GM12874 (cell line): ENCODE measurements around the gene MAL.
A peak's percentile ranks its signal among the peaks of the same experiment; 100 is the strongest.

Experiments
- CTCF ChIP-seq: IDR thresholded peaks from 2 replicates; pipeline ENCODE4 v1.5.1; 2011; ENCODE audit warnings: low read depth, mild to moderate bottlenecking, control low read depth, low read length, moderate library complexity; ENCODE audit not compliant: insufficient read depth

The MAL gene

GRCh38 chr2:95022309-95023221, 2.9 kb upstream of the MAL start:
- peak; percentile 97 for TF ChIP-seq CTCF

- TF ChIP-seq CTCF, result peak; percentile 46; the same call in 1 of the 2 replicates
These were observed 2.3 kb upstream of the MAL start for GRCh38 chr2:95023222-95023597.

- no peak for TF ChIP-seq CTCF
These were observed 1.1 kb upstream of the MAL start for GRCh38 chr2:95024371-95024770.

- no peak for TF ChIP-seq CTCF
These were observed 525 bp upstream of the MAL start for GRCh38 chr2:95024960-95025405.

GRCh38 chr2:95026471-95027368, 1.2 kb downstream of the MAL start:
- TF ChIP-seq CTCF, result no peak

- TF ChIP-seq CTCF, result no peak
These were observed 1.8 kb downstream of the MAL start for GRCh38 chr2:95027369-95027720.

GRCh38 chr2:95029898-95030341, 4.4 kb downstream of the MAL start:
- no peak for TF ChIP-seq CTCF
